ENCODE measurements around the gene TSPOAP1. TPM values are rescaled to one million over a fixed set of nuclear protein-coding genes. Genes with fewer than 3 reads are reported as not detected.

Gene TSPOAP1
- total RNA-seq (2021) = 10.9 to 19.0 TPM (median 16.4 TPM) in 3 replicates
- Bru-seq, nascent RNA = percentile 39 among the genes with signal in this experiment
- long read RNA-seq, experiment 1, partial matches to known transcripts = 3 of 11 reads
- long read RNA-seq, experiment 1, other reads (novel, unspliced or antisense) = 8 of 11 reads
- long read RNA-seq, experiment 2, full-length matches to known transcripts = 1 of 6 reads
- long read RNA-seq, experiment 2, partial matches to known transcripts = 4 of 6 reads
- long read RNA-seq, experiment 2, other reads (novel, unspliced or antisense) = 1 of 6 reads
- long read RNA-seq, experiment 3 = 0 reads

GRCh38 chr17:58328195-58329034, at the start of gene TSPOAP1:
TSS of gene TSPOAP1 (minus strand) at chr17:58328795. CDS start at chr17:58327920, 875 bp downstream.
- ATAC-seq (peak; percentile 11), DNase-seq (ENCODE audit: low spot score) (peak; percentile 75)
- no peaks in the 10 kb centered on the region for H3K9me3 Mint-ChIP-seq
- H3K27ac Mint-ChIP-seq = peak within 1 kb of the TSS; percentile 44
- H3K27me3 Mint-ChIP-seq (ENCODE audit: low read depth) = peaks cover 18% of the 10 kb centered on the region
- ChIA-PET POLR2A (interaction anchor here (1.1 to 1.7 kb wide), 2 partner anchors 8 to 10 kb away, joined by 5 read pairs; no protein-coding TSS in a partner anchor), CTCF (interaction anchor here (0.6 to 4.1 kb wide), 5 partner anchors 9 to 123 kb away, joined by 3 to 36 read pairs (median 23); partner anchors contain the start of gene SUPT4H1)
- H3K36me3 Mint-ChIP-seq = no peaks in the 10 kb centered on the region
- peak within 1 kb of the TSS; percentile 41 for H3K4me3 Mint-ChIP-seq
- H3K4me1 Mint-ChIP-seq = peaks cover 63% of the 10 kb centered on the region
- TF ChIP-seq ZBTB21 (CRISPR knock-in tag; IDR thresholded peaks at IDR 0.05; ENCODE audit: borderline replicate concordance) (no peak), ETV6 (CRISPR knock-in tag; IDR thresholded peaks at IDR 0.05) (no peak), ZNF671 (CRISPR knock-in tag; IDR thresholded peaks at IDR 0.05) (no peak), ZNF317 (CRISPR knock-in tag; IDR thresholded peaks at IDR 0.05; ENCODE audit: borderline replicate concordance, low read depth) (no peak), E2F1 (CRISPR knock-in tag; IDR thresholded peaks at IDR 0.05) (no peak), TEAD1 (CRISPR knock-in tag; IDR thresholded peaks at IDR 0.05) (no peak), RORB (CRISPR knock-in tag; IDR thresholded peaks at IDR 0.05) (no peak), NFYB (CRISPR knock-in tag; conservative IDR thresholded peaks at IDR 0.05; ENCODE audit: low read depth) (no peak; the same call in 1 of the 2 replicates), ZSCAN18 (CRISPR knock-in tag; IDR thresholded peaks at IDR 0.05) (no peak), CBFB (CRISPR knock-in tag; IDR thresholded peaks at IDR 0.05; ENCODE audit: low read depth) (no peak), ESRRA (CRISPR knock-in tag; IDR thresholded peaks at IDR 0.05; ENCODE audit: borderline replicate concordance) (no peak), RELA (CRISPR knock-in tag; IDR thresholded peaks at IDR 0.05; ENCODE audit: borderline replicate concordance) (no peak), MXD4 (CRISPR knock-in tag; IDR thresholded peaks at IDR 0.05; ENCODE audit: borderline replicate concordance) (no peak), ZBTB43 (CRISPR knock-in tag; IDR thresholded peaks at IDR 0.05) (no peak)

GRCh38 chr17:58377661-58378060, 49.1 kb upstream of the TSPOAP1 start:
- H3K4me1 Mint-ChIP-seq = peaks cover 42% of the 10 kb centered on the region
- ChIA-PET POLR2A (no interaction called here), CTCF (interaction anchor here (2.1 kb wide), 1 partner anchor 40 kb away, joined by 11 read pairs; the partner anchor contains the start of gene RNF43)
- H3K36me3 Mint-ChIP-seq = no peaks in the 10 kb centered on the region
- no peak overlapping the region for H3K4me3 Mint-ChIP-seq
- H3K9me3 Mint-ChIP-seq = no peaks in the 10 kb centered on the region
- peak overlapping the region; percentile 68; the same call in 1 of the 2 replicates for H3K27ac Mint-ChIP-seq
- H3K27me3 Mint-ChIP-seq (ENCODE audit: low read depth) = no peaks in the 10 kb centered on the region
- ATAC-seq (no peak), DNase-seq (ENCODE audit: low spot score) (no peak)
- TF ChIP-seq NR3C1 (CRISPR knock-in tag; conservative IDR thresholded peaks at IDR 0.05; ENCODE audit: low read depth) = no peak
- TF ChIP-seq NFYB (CRISPR knock-in tag; conservative IDR thresholded peaks at IDR 0.05; ENCODE audit: low read depth) = no peak
- no peak for TF ChIP-seq IRF2 (CRISPR knock-in tag; IDR thresholded peaks at IDR 0.05; ENCODE audit: borderline replicate concordance, low read depth)
- no peak for TF ChIP-seq ZMAT4 (CRISPR knock-in tag; IDR thresholded peaks at IDR 0.05)
- TF ChIP-seq ATF6 (CRISPR knock-in tag; IDR thresholded peaks at IDR 0.05) = no peak
- TF ChIP-seq FOXP4 (CRISPR knock-in tag; IDR thresholded peaks at IDR 0.05) = no peak
- TF ChIP-seq NFE2L1 (CRISPR knock-in tag; IDR thresholded peaks at IDR 0.05) = no peak

Measured in WTC11 (cell line).